ENCODE results near the gene UPB1. TPM values are rescaled to one million over a fixed set of nuclear protein-coding genes. Genes with fewer than 3 reads are reported as not detected.

The UPB1 gene
- total and polyA plus RNA-seq, 9 of the 15 experiments (the other 6 are each of a cell fraction or from before 2014, with no cell fraction given), result 0.06 to 0.11 TPM; not detected in 7

- in situ Hi-C loops (cut with MboI), result loop anchor here (25.0 kb wide), 1 partner anchor 541 kb away; the partner anchor contains the start of genes DDT, DDTL and GSTT2B
- no peak for TF ChIP-seq SMARCC2 (IDR thresholded peaks at IDR 0.05; ENCODE audit: low read depth)
- TF ChIP-seq ATF7 (IDR thresholded peaks at IDR 0.05), result 0 out of 2 replicates have a peak, but pooled peaks have one; percentile 18
- no peak for TF ChIP-seq POLR2AphosphoS5 (IDR thresholded peaks at IDR 0.05; ENCODE audit: control insufficient read depth, insufficient read depth, low read depth, low read length)
- TF ChIP-seq ATF6 (CRISPR knock-in tag; IDR thresholded peaks at IDR 0.05), result no peak
- peak; percentile 20 for TF ChIP-seq ZFP36 (IDR thresholded peaks at IDR 0.05; ENCODE audit: low read depth, low read length, partially characterized antibody)
- peak; percentile 71 to 83 for TF ChIP-seq RAD21 (CRISPR knock-in tag; conservative IDR thresholded peaks at IDR 0.05 in 1 of 2, IDR thresholded peaks at IDR 0.05 in 1 of 2)
- peak; percentile 60 for TF ChIP-seq GATA2 (CRISPR knock-in tag; IDR thresholded peaks at IDR 0.05)
- peak; percentile 77; the same call in 1 of the 2 replicates for TF ChIP-seq REST (IDR thresholded peaks at IDR 0.05; ENCODE audit: borderline replicate concordance)
- no peak for TF ChIP-seq REST (CRISPR knock-in tag; IDR thresholded peaks at IDR 0.05; ENCODE audit: low read depth)
Measured at GRCh38 chr22:24503137-24503842, 8.2 kb downstream of the UPB1 start.

More at GRCh38 chr22:24503137-24503842, 8.2 kb downstream of the UPB1 start:
- H2AFZ ChIP-seq (ENCODE audit: low read depth, low read length), result no peak overlapping the region
- ChIA-PET POLR2A (no interaction called here), CTCF (ENCODE audit: low intra/inter-chr PET ratio) (interaction anchor here (0.7 to 2.4 kb wide), 4 partner anchors 24 to 269 kb away, joined by 3 to 16 read pairs (median 3); no protein-coding TSS in a partner anchor)
- FAIRE-seq (peak; percentile 88), DNase-seq (ENCODE audit: extremely low read depth in 1 of 4, low spot score in 3 of 4) (peak; percentile 63 to 71 (median 66)), ATAC-seq (peak; percentile 93)
- no peak overlapping the region for H3K27ac ChIP-seq (ENCODE audit: extremely low read depth, low read depth, low read length)
- 40% methylated on average over 6 of the region's 7 CpGs for WGBS (ENCODE audit: insufficient coverage, low coverage, missing lambda C conversion rate)
- H3K4me2 ChIP-seq (ENCODE audit: insufficient read depth, low read length), result no peak overlapping the region
- no peaks in the 10 kb centered on the region for H3K9me3 ChIP-seq (replicated peaks; ENCODE audit: control insufficient read depth, insufficient read depth, low read depth, low read length)
- peaks cover 0 to 5% of the 10 kb centered on the region in 2 experiments; a peak in 1 of 5 replicates for H3K4me1 ChIP-seq (replicated peaks in 1 of 2; ENCODE audit: control insufficient read depth in 2 of 2, insufficient read depth in 2 of 2, low read length in 2 of 2)
- H3K36me3 ChIP-seq (ENCODE audit: control insufficient read depth, insufficient read depth, low read length), result no peaks in the 10 kb centered on the region
- H4K20me1 ChIP-seq (replicated peaks; ENCODE audit: control insufficient read depth, insufficient read depth, low read length), result no peaks in the 10 kb centered on the region
- no peaks in the 10 kb centered on the region for H3K9me1 ChIP-seq (ENCODE audit: control insufficient read depth, insufficient read depth, low read length)
- no TSS peak for BruUV-seq (replicated peaks)
- no peaks in the 10 kb centered on the region for H3K79me2 ChIP-seq (ENCODE audit: control insufficient read depth, insufficient read depth, low read length)
- intact Hi-C loops (cut with micrococcal nuclease), result loop anchor here (5.0 kb wide), 1 partner anchor 81 kb away; no protein-coding TSS in a partner anchor
- no peak overlapping the region for H3K9ac ChIP-seq (ENCODE audit: insufficient read depth in 1 of 2, low read depth in 2 of 2, low read length in 2 of 2)
- no peak overlapping the region for H3K4me3 ChIP-seq
- peaks cover 0 to 27% of the 10 kb centered on the region in 2 experiments; a peak in 2 of 5 replicates for H3K27me3 ChIP-seq (ENCODE audit: control insufficient read depth in 2 of 2, insufficient read depth in 2 of 2, low read length in 2 of 2)

Measured in K562 (cell line).